Osteocyte (in vitro differentiated cells): ENCODE results near the gene CHIT1. TPM values are rescaled to one million over a fixed set of nuclear protein-coding genes. Genes with fewer than 3 reads are reported as not detected.
"Not testable (repeated sequence)": the region's sequence is repeated elsewhere in the genome, so short reads cannot be mapped to it uniquely, and the experiment has no call there.

Source experiments
- DNase-seq: peaks from one replicate; pipeline ENCODE4 v3.0.0; 2021; ENCODE audit warnings: mixed read lengths; ENCODE audit not compliant: unreplicated experiment; ENCODE audit errors: extremely low spot score
- H3K27ac Mint-ChIP-seq: one replicate; pipeline ENCODE4 v1.8.0; 2021; ENCODE audit warnings: mild to moderate bottlenecking, mixed read lengths; ENCODE audit not compliant: unreplicated experiment
- H3K27me3 Mint-ChIP-seq: one replicate; pipeline ENCODE4 v1.8.0; 2021; ENCODE audit warnings: mixed read lengths; ENCODE audit not compliant: unreplicated experiment
- H3K36me3 Mint-ChIP-seq: one replicate; pipeline ENCODE4 v1.8.0; 2021; ENCODE audit warnings: mixed read lengths; ENCODE audit not compliant: unreplicated experiment
- H3K4me1 Mint-ChIP-seq: one replicate; pipeline ENCODE4 v1.8.0; 2021; ENCODE audit warnings: mixed read lengths; ENCODE audit not compliant: unreplicated experiment
- H3K4me3 Mint-ChIP-seq: one replicate; pipeline ENCODE4 v1.8.0; 2021; ENCODE audit warnings: mild to moderate bottlenecking, moderate library complexity, mixed read lengths; ENCODE audit not compliant: unreplicated experiment
- H3K9me3 Mint-ChIP-seq: one replicate; pipeline ENCODE4 v1.8.0; 2021; ENCODE audit warnings: mixed read lengths; ENCODE audit not compliant: unreplicated experiment
- total RNA-seq: library from RNA; stranded (reverse); gene quantifications from 2 replicates; pipeline ENCODE4 v1.2.1, GENCODE V29; 2021
- TF ChIP-seq, protein P1 (sequence below): fragments of 200-600 bp; sonication (generic); IDR thresholded peaks from 2 replicates; pipeline ENCODE4 v1.5.0; 2021; ENCODE audit warnings: antibody characterized with exemption, mild to moderate bottlenecking, moderate library complexity

The CHIT1 gene
- total RNA-seq, 1 donor from 2014 or later: not detected

DNA sequence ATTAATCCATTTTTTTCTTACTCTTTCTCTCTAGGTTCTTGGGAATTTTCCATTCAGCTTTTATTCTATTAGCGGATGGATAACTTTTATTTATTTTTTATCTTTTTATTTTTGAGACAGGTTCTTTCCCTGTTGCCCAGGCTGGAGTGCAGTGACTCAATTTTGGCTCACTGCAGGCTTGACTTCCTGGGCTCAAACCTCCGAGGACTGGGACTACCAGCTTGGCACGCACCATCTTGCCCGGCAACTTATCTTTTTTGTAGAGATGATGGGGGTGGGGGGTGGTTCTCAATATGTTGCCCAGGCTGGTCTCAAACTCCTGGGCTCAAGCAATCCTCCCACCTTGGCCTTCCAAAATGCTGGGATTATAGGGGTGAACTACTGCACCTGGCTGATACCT lies 36.1 kb upstream of the CHIT1 start:
- DNase-seq: no peak
- TF ChIP-seq, protein P1, sequence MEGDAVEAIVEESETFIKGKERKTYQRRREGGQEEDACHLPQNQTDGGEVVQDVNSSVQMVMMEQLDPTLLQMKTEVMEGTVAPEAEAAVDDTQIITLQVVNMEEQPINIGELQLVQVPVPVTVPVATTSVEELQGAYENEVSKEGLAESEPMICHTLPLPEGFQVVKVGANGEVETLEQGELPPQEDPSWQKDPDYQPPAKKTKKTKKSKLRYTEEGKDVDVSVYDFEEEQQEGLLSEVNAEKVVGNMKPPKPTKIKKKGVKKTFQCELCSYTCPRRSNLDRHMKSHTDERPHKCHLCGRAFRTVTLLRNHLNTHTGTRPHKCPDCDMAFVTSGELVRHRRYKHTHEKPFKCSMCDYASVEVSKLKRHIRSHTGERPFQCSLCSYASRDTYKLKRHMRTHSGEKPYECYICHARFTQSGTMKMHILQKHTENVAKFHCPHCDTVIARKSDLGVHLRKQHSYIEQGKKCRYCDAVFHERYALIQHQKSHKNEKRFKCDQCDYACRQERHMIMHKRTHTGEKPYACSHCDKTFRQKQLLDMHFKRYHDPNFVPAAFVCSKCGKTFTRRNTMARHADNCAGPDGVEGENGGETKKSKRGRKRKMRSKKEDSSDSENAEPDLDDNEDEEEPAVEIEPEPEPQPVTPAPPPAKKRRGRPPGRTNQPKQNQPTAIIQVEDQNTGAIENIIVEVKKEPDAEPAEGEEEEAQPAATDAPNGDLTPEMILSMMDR: no peak
- H3K4me1 Mint-ChIP-seq: peaks cover 7% of the 10 kb centered on the region
- peaks cover 49% of the 10 kb centered on the region for H3K27me3 Mint-ChIP-seq
- no peak overlapping the region for H3K27ac Mint-ChIP-seq
- no peaks in the 10 kb centered on the region for H3K36me3 Mint-ChIP-seq
- no peaks in the 10 kb centered on the region for H3K9me3 Mint-ChIP-seq
- H3K4me3 Mint-ChIP-seq: no peak overlapping the region

DNA sequence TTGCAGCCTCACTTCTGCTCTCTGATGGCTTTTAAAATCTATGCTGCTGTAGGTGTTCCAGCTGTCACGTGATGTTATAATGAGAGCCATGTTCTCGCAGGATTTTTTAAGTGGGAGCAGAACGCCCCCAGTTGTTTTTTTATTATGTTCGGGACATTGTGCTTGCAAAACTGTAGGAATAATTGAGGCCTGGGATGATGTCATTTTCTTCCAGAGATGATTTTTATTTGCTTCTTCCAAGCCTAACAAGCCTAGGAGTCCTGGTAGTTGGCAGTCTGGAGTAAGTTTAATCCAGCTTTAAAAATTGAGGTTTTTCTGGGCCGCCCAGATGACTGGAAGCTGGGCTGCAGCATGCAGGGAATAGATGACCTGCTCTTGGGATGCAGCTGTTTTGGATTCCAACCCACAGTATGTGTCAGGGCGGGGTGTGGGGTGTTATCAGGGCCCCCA lies 34.6 kb upstream of the CHIT1 start:
- Mint-ChIP-seq H3K4me1 (peaks cover 7% of the 10 kb centered on the region), H3K27ac (no peak overlapping the region), H3K9me3 (no peaks in the 10 kb centered on the region), H3K36me3 (no peaks in the 10 kb centered on the region), H3K27me3 (peaks cover 63% of the 10 kb centered on the region), H3K4me3 (no peak overlapping the region)
- DNase-seq: no peak
- TF ChIP-seq, protein P1: no peak

- no peaks in the 10 kb centered on the region for H3K36me3 Mint-ChIP-seq
- DNase-seq: peak; percentile 57
- no peaks in the 10 kb centered on the region for H3K9me3 Mint-ChIP-seq
- peaks cover 7% of the 10 kb centered on the region for H3K4me1 Mint-ChIP-seq
- TF ChIP-seq, protein P1: no peak
- no peak overlapping the region for H3K27ac Mint-ChIP-seq
- H3K27me3 Mint-ChIP-seq: peaks cover 64% of the 10 kb centered on the region
- no peak overlapping the region for H3K4me3 Mint-ChIP-seq
Measured at GRCh38 chr1:203263496-203263895, 34.0 kb upstream of the CHIT1 start.

DNA sequence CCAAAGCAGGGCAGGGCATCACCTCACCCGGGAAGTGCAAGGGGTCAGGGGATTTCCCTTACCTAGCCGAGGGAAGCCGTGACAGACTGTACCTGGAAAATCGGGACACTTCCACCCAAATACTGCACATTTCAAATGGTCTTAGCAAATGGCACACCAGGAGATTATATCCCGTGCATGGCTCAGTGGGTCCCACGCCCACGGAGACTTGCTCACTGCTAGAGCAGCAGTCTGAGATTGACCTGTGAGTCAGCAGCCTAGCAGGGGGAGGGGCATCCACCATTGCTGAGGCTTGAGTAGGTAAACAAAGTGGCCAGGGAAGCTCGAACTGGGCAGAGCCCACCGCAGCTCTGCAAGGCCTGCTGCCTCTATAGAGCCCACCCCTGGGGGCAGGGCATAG lies 27.2 kb upstream of the CHIT1 start:
- peak; percentile 64 for DNase-seq
- peaks cover 61% of the 10 kb centered on the region for H3K27me3 Mint-ChIP-seq
- not testable (repeated sequence) for H3K36me3 Mint-ChIP-seq, H3K4me3 Mint-ChIP-seq, H3K4me1 Mint-ChIP-seq, H3K9me3 Mint-ChIP-seq, H3K27ac Mint-ChIP-seq

DNA sequence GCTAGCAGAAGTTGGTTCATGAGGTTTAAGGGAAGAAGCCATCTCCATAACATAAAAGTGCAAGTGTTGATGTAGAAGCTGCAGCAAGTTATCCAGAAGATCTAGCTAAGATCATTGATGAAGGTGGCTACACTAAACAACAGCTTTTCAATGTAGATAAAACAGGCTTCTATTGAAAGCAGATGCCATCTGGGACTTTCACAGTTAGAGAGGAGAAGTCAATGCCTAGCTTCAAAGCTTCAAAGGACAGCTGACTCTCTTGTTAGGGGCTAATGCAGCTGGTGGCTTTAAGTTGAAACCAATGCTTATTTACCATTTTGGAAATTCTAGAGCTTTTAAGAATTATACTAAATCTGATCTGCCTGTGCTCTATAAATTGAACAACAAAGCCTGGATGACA lies 25.3 kb upstream of the CHIT1 start:
- peaks cover 53% of the 10 kb centered on the region for H3K27me3 Mint-ChIP-seq
- H3K36me3 Mint-ChIP-seq, H3K9me3 Mint-ChIP-seq, DNase-seq, H3K27ac Mint-ChIP-seq, H3K4me1 Mint-ChIP-seq, H3K4me3 Mint-ChIP-seq: not testable (repeated sequence)

DNA sequence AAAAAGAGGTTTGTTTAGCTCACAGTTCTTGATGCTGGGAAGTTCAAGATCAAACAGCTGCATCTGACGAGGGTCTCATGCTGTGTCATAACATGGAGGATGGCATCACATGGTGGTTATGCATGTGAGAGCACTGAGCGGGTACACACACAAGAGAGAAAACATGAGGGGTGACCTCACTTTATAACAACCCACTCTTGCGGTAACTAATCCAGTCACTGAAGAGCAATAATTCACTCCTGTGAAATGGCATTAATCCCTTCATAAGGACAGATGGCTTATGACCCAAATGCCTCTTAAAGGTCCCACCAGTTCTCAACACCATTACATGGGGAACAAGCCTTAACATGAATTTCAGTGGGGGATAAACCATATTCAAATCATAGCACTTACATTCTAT lies 23.2 kb upstream of the CHIT1 start:
- Mint-ChIP-seq H3K27ac (no peak overlapping the region), H3K27me3 (peaks cover 58% of the 10 kb centered on the region), H3K4me1 (no peaks in the 10 kb centered on the region), H3K4me3 (no peak overlapping the region), H3K9me3 (peaks cover 3% of the 10 kb centered on the region), H3K36me3 (peaks cover 3% of the 10 kb centered on the region)
- DNase-seq: no peak
- TF ChIP-seq, protein P1: no peak
